PFSK-1 (cell line): ENCODE data around the gene ATRNL1.

ENCODE experiments used
- FOXP2 ChIP-seq: optimal IDR thresholded peaks from 2 replicates; pipeline ENCODE3; 2011; ENCODE audit warnings: borderline replicate concordance, control low read depth, inconsistent platforms; ENCODE audit not compliant: insufficient read depth; ENCODE audit errors: extremely low read length, extremely low read depth
- POLR2AphosphoS5 ChIP-seq: IDR thresholded peaks from 2 replicates; pipeline ENCODE4 v1.6.1; 2012; ENCODE audit warnings: low read depth, mild to moderate bottlenecking, control low read depth, low read length, moderate library complexity
- SIN3A ChIP-seq: IDR thresholded peaks from 2 replicates; pipeline ENCODE4 v1.6.1; 2012; ENCODE audit warnings: mild to moderate bottlenecking, low read length, moderate library complexity, borderline replicate concordance; ENCODE audit not compliant: insufficient read depth
- TAF1 ChIP-seq: IDR thresholded peaks from 2 replicates; pipeline ENCODE4 v1.6.1; 2012; ENCODE audit warnings: low read length, control low read depth, borderline replicate concordance; ENCODE audit not compliant: insufficient read depth
- TF ChIP-seq, protein P1 (sequence below), 2 experiments: IDR thresholded peaks; 2 replicates each; pipeline versions ENCODE4 v1.6.1 to v1.8.0; 2011 to 2012; ENCODE audit warnings: low read depth in 2 of 2, low read length in 2 of 2, control low read depth in 1 of 2, inconsistent platforms in 1 of 2, mild to moderate bottlenecking in 1 of 2, moderate library complexity in 1 of 2; ENCODE audit not compliant: insufficient read depth in 1 of 2

The ATRNL1 gene

DNA sequence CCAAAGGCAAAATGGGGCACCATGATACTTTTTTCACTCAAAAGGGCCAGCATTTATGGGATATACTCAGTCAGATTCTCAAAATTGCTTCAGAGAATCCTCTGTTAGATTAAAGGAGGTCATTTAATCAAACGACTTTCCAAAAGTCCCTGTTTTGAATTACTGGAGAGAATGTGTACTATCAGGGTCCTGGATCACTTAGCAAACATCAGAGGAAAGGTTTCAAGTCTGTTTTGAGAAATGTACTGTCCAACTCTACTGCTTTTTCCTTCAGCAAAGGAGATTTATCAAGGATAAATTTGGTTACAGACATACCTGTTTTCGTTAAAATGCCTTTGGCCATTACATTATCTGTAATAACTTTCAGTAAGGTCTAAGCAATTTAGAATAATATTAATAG, 838.9 kb downstream of the ATRNL1 start:
- TF ChIP-seq POLR2AphosphoS5 (no peak), TAF1 (no peak), SIN3A (no peak), FOXP2 (no peak)
- TF ChIP-seq, protein P1, sequence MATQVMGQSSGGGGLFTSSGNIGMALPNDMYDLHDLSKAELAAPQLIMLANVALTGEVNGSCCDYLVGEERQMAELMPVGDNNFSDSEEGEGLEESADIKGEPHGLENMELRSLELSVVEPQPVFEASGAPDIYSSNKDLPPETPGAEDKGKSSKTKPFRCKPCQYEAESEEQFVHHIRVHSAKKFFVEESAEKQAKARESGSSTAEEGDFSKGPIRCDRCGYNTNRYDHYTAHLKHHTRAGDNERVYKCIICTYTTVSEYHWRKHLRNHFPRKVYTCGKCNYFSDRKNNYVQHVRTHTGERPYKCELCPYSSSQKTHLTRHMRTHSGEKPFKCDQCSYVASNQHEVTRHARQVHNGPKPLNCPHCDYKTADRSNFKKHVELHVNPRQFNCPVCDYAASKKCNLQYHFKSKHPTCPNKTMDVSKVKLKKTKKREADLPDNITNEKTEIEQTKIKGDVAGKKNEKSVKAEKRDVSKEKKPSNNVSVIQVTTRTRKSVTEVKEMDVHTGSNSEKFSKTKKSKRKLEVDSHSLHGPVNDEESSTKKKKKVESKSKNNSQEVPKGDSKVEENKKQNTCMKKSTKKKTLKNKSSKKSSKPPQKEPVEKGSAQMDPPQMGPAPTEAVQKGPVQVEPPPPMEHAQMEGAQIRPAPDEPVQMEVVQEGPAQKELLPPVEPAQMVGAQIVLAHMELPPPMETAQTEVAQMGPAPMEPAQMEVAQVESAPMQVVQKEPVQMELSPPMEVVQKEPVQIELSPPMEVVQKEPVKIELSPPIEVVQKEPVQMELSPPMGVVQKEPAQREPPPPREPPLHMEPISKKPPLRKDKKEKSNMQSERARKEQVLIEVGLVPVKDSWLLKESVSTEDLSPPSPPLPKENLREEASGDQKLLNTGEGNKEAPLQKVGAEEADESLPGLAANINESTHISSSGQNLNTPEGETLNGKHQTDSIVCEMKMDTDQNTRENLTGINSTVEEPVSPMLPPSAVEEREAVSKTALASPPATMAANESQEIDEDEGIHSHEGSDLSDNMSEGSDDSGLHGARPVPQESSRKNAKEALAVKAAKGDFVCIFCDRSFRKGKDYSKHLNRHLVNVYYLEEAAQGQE (IDR thresholded peaks at IDR 0.05; ENCODE audit: insufficient read depth in 1 of 2, low read depth in 2 of 2, low read length in 2 of 2): no peak

DNA sequence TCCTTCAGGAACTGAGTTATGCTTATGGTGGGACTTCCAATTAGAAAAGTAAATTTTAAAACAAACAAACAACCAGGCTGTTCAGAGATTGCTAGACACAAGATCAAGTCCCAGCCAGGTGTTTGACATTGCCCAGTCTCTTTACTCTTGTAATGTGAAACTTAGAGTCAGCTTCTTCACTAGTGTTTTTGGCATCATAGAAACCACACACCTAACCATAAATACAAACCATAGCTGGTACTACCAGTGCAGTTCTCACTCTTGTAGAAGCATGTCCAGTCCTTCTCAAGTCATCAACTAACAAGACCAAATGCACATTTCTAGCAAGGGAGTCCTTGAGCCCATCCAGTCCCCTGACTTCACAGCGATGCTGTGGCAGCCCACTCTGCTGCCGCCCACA, 839.9 kb downstream of the ATRNL1 start:
- TF ChIP-seq TAF1 (no peak), POLR2AphosphoS5 (no peak), SIN3A (no peak), FOXP2 (no peak)
- TF ChIP-seq, protein P1 (IDR thresholded peaks at IDR 0.05; ENCODE audit: insufficient read depth in 1 of 2, low read depth in 2 of 2, low read length in 2 of 2): no peak

DNA sequence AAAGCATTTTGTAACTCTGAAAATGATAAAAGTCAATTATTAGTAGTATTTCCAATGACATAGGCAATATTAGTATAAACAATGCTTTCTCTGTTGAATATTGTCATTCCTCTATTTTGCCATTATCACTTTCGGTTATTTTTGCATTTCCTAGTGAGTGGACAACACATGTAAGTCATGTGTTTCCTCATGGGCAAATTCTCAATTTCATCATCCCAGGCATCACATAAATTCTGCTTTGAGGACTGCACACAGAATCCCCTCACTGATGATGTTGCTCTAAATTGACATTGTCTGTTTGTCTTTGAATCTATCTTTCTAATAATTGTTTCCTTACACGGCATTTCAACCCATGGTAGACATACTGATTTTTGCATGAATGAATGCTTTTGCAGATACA, 842.6 kb downstream of the ATRNL1 start:
- TF ChIP-seq, protein P1 (IDR thresholded peaks at IDR 0.05; ENCODE audit: insufficient read depth in 1 of 2, low read depth in 2 of 2, low read length in 2 of 2): no peak
- no peak for TF ChIP-seq FOXP2
- TF ChIP-seq SIN3A: no peak
- TF ChIP-seq POLR2AphosphoS5: no peak
- TF ChIP-seq TAF1: no peak

DNA sequence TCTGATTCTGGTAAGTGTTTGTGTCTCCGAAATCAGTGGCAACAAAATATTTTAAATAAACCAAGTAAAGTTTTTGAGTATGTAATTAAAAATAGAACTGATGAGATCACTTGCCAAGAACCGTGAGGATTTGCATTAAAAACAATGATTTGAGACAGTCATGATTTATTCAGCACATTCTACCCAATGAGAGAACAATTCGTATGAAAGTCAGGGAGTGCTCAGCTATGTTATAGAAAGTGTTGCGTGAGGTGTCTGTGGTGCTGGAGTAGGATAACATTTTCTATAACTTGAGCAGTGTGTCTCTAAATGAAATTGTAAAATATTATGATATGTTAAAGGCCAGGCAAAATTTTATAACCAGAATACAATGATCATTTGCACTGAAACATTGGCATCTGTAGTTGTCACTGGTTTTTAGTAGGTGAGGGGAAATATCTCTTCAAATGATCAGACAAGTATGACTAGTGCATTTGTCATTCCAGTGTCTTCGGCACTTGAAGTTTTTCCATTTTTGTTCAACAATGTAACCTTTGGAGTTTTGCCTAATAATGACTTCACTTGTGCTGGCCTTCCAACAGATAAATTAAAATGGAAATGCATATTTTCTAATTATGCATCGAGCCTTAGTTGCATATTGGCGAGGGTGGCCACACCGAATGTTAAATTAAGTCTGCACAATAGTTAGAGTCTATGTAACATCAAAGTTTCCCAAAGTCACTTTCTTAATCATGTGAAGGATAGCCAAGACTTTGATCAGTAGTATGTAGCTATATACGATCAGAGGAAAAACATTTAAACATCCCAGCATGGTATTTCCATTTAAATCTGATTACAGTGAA, 844.0 kb downstream of the ATRNL1 start:
- TF ChIP-seq TAF1 (no peak), FOXP2 (no peak), SIN3A (no peak), POLR2AphosphoS5 (no peak)
- TF ChIP-seq, protein P1 (IDR thresholded peaks at IDR 0.05; ENCODE audit: insufficient read depth in 1 of 2, low read depth in 2 of 2, low read length in 2 of 2): no peak

DNA sequence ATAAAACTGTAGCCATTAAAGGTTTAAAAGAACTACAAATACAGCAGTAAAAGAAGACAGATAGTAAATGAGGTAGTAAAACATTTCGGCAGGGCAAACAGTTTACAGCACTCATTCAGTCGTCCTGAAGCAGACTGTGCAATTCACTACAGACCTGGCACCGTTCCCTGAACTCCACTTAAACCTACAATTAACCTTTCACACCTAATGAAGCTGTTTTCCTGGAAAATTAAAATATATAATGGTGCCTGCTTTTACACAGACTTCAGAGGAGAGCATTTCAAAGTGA, 844.5 kb downstream of the ATRNL1 start:
- TF ChIP-seq TAF1 (no peak), POLR2AphosphoS5 (no peak), FOXP2 (no peak), SIN3A (no peak)
- TF ChIP-seq, protein P1 (IDR thresholded peaks at IDR 0.05; ENCODE audit: insufficient read depth in 1 of 2, low read depth in 2 of 2, low read length in 2 of 2): no peak
